ENCODE measurements around the gene PLS1.
"Not testable (repeated sequence)": the region's sequence is repeated elsewhere in the genome, so short reads cannot be mapped to it uniquely, and the experiment has no call there.

The PLS1 gene

GRCh38 chr3:142576792-142577191 is 19.4 kb upstream of the PLS1 start:
- no peak overlapping the region for H3K9ac ChIP-seq (ENCODE audit: low read length)
- peaks cover 30% of the 10 kb centered on the region for H3K4me1 ChIP-seq (ENCODE audit: control insufficient read depth, insufficient read depth, low read length)
- H3K27me3 ChIP-seq (replicated peaks; ENCODE audit: control insufficient read depth, insufficient read depth, low read length): no peaks in the 10 kb centered on the region
- H3K36me3 ChIP-seq (ENCODE audit: control insufficient read depth, insufficient read depth, low read length, severe bottlenecking): no peaks in the 10 kb centered on the region
- DNase-seq (ENCODE audit: low read depth): no peak
- peak overlapping the region; percentile 97 for H3K4me3 ChIP-seq (ENCODE audit: low read length)
- H3K9me3 ChIP-seq (ENCODE audit: control insufficient read depth, low read length): no peaks in the 10 kb centered on the region

- H3K9me3 ChIP-seq (ENCODE audit: control insufficient read depth, low read length): no peaks in the 10 kb centered on the region
- peaks cover 30% of the 10 kb centered on the region for H3K4me1 ChIP-seq (ENCODE audit: control insufficient read depth, insufficient read depth, low read length)
- H3K4me3 ChIP-seq (ENCODE audit: low read length): peak overlapping the region; percentile 97
- no peaks in the 10 kb centered on the region for H3K36me3 ChIP-seq (ENCODE audit: control insufficient read depth, insufficient read depth, low read length, severe bottlenecking)
- peak overlapping the region; percentile 94 for H3K9ac ChIP-seq (ENCODE audit: low read length)
- peak; percentile 63 for DNase-seq (ENCODE audit: low read depth)
- no peaks in the 10 kb centered on the region for H3K27me3 ChIP-seq (replicated peaks; ENCODE audit: control insufficient read depth, insufficient read depth, low read length)
Measured at GRCh38 chr3:142577696-142578328, 18.4 kb upstream of the PLS1 start.

- H3K9me3 ChIP-seq (ENCODE audit: control insufficient read depth, low read length): no peaks in the 10 kb centered on the region
- DNase-seq (ENCODE audit: low read depth): peak; percentile 99
- H3K9ac ChIP-seq (ENCODE audit: low read length): peak within 1 kb of the TSS; percentile 94
Measured at GRCh38 chr3:142578329-142579223, 17.6 kb upstream of the PLS1 start, which contains the start of gene ATR. ATR (minus strand) TSS chr3:142578733; CDS start chr3:142578704, 29 bp downstream.

GRCh38 chr3:142580061-142580423 is 16.2 kb upstream of the PLS1 start:
- Histone ChIP-seq H3K27me3 (replicated peaks; ENCODE audit: control insufficient read depth, insufficient read depth, low read length) (no peaks in the 10 kb centered on the region), H3K9me3 (ENCODE audit: control insufficient read depth, low read length) (no peaks in the 10 kb centered on the region), H3K36me3 (ENCODE audit: control insufficient read depth, insufficient read depth, low read length, severe bottlenecking) (no peaks in the 10 kb centered on the region), H3K9ac (ENCODE audit: low read length) (no peak overlapping the region), H3K4me3 (ENCODE audit: low read length) (no peak overlapping the region), H3K4me1 (ENCODE audit: control insufficient read depth, insufficient read depth, low read length) (peaks cover 30% of the 10 kb centered on the region)
- no peak for DNase-seq (ENCODE audit: low read depth)

More at GRCh38 chr3:142578329-142579223, 17.6 kb upstream of the PLS1 start, which contains the start of gene ATR:
- Histone ChIP-seq H3K27me3 (replicated peaks; ENCODE audit: control insufficient read depth, insufficient read depth, low read length) (no peaks in the 10 kb centered on the region), H3K4me3 (ENCODE audit: low read length) (peak within 1 kb of the TSS; percentile 97), H3K4me1 (ENCODE audit: control insufficient read depth, insufficient read depth, low read length) (peaks cover 30% of the 10 kb centered on the region), H3K36me3 (ENCODE audit: control insufficient read depth, insufficient read depth, low read length, severe bottlenecking) (no peaks in the 10 kb centered on the region)

- H3K9ac ChIP-seq (ENCODE audit: low read length); H3K36me3 ChIP-seq (ENCODE audit: control insufficient read depth, insufficient read depth, low read length, severe bottlenecking); DNase-seq (ENCODE audit: low read depth); H3K27me3 ChIP-seq (replicated peaks; ENCODE audit: control insufficient read depth, insufficient read depth, low read length); H3K4me3 ChIP-seq (ENCODE audit: low read length); H3K9me3 ChIP-seq (ENCODE audit: control insufficient read depth, low read length): not testable (repeated sequence)
- peaks cover 23% of the 10 kb centered on the region for H3K4me1 ChIP-seq (ENCODE audit: control insufficient read depth, insufficient read depth, low read length)
Measured at GRCh38 chr3:142581070-142581469, 15.1 kb upstream of the PLS1 start.

- peaks cover 7% of the 10 kb centered on the region for H3K4me1 ChIP-seq (ENCODE audit: control insufficient read depth, insufficient read depth, low read length)
- no peak overlapping the region for H3K9ac ChIP-seq (ENCODE audit: low read length)
- DNase-seq (ENCODE audit: low read depth): peak; percentile 94
- no peaks in the 10 kb centered on the region for H3K9me3 ChIP-seq (ENCODE audit: control insufficient read depth, low read length)
- H3K4me3 ChIP-seq (ENCODE audit: low read length): no peak overlapping the region
- no peaks in the 10 kb centered on the region for H3K27me3 ChIP-seq (replicated peaks; ENCODE audit: control insufficient read depth, insufficient read depth, low read length)
- H3K36me3 ChIP-seq (ENCODE audit: control insufficient read depth, insufficient read depth, low read length, severe bottlenecking): no peaks in the 10 kb centered on the region
Measured at GRCh38 chr3:142586803-142587406, 9.3 kb upstream of the PLS1 start.

GRCh38 chr3:142588703-142589102 is 7.5 kb upstream of the PLS1 start:
- Histone ChIP-seq H3K9me3 (ENCODE audit: control insufficient read depth, low read length) (no peaks in the 10 kb centered on the region), H3K4me1 (ENCODE audit: control insufficient read depth, insufficient read depth, low read length) (peaks cover 7% of the 10 kb centered on the region), H3K36me3 (ENCODE audit: control insufficient read depth, insufficient read depth, low read length, severe bottlenecking) (no peaks in the 10 kb centered on the region), H3K27me3 (replicated peaks; ENCODE audit: control insufficient read depth, insufficient read depth, low read length) (no peaks in the 10 kb centered on the region), H3K9ac (ENCODE audit: low read length) (no peak overlapping the region), H3K4me3 (ENCODE audit: low read length) (no peak overlapping the region)
- DNase-seq (ENCODE audit: low read depth): no peak

GRCh38 chr3:142592268-142592667 is 3.9 kb upstream of the PLS1 start:
- H3K9me3 ChIP-seq (ENCODE audit: control insufficient read depth, low read length); H3K27me3 ChIP-seq (replicated peaks; ENCODE audit: control insufficient read depth, insufficient read depth, low read length); H3K9ac ChIP-seq (ENCODE audit: low read length); H3K4me1 ChIP-seq (ENCODE audit: control insufficient read depth, insufficient read depth, low read length); H3K36me3 ChIP-seq (ENCODE audit: control insufficient read depth, insufficient read depth, low read length, severe bottlenecking); DNase-seq (ENCODE audit: low read depth); H3K4me3 ChIP-seq (ENCODE audit: low read length): not testable (repeated sequence)

- H3K9ac ChIP-seq (ENCODE audit: low read length): no peak overlapping the region
- no peaks in the 10 kb centered on the region for H3K36me3 ChIP-seq (ENCODE audit: control insufficient read depth, insufficient read depth, low read length, severe bottlenecking)
- no peak for DNase-seq (ENCODE audit: low read depth)
- peaks cover 8% of the 10 kb centered on the region for H3K4me1 ChIP-seq (ENCODE audit: control insufficient read depth, insufficient read depth, low read length)
- H3K9me3 ChIP-seq (ENCODE audit: control insufficient read depth, low read length): no peaks in the 10 kb centered on the region
- H3K27me3 ChIP-seq (replicated peaks; ENCODE audit: control insufficient read depth, insufficient read depth, low read length): no peaks in the 10 kb centered on the region
- H3K4me3 ChIP-seq (ENCODE audit: low read length): no peak overlapping the region
Measured at GRCh38 chr3:142595141-142595540, 1.1 kb upstream of the PLS1 start.

GRCh38 chr3:142595581-142595950 is 627 bp upstream of the PLS1 start:
- H3K9me3 ChIP-seq (ENCODE audit: control insufficient read depth, low read length): no peaks in the 10 kb centered on the region
- peak overlapping the region; percentile 92 for H3K4me3 ChIP-seq (ENCODE audit: low read length)
- peak; percentile 71 for DNase-seq (ENCODE audit: low read depth)
- H3K4me1 ChIP-seq (ENCODE audit: control insufficient read depth, insufficient read depth, low read length): peaks cover 8% of the 10 kb centered on the region
- peak overlapping the region; percentile 45 for H3K9ac ChIP-seq (ENCODE audit: low read length)
- H3K27me3 ChIP-seq (replicated peaks; ENCODE audit: control insufficient read depth, insufficient read depth, low read length): no peaks in the 10 kb centered on the region
- no peaks in the 10 kb centered on the region for H3K36me3 ChIP-seq (ENCODE audit: control insufficient read depth, insufficient read depth, low read length, severe bottlenecking)

GRCh38 chr3:142596726-142597088 is 514 bp downstream of the PLS1 start:
- no peaks in the 10 kb centered on the region for H3K9me3 ChIP-seq (ENCODE audit: control insufficient read depth, low read length)
- peak overlapping the region; percentile 45 for H3K9ac ChIP-seq (ENCODE audit: low read length)
- DNase-seq (ENCODE audit: low read depth): no peak
- peaks cover 8% of the 10 kb centered on the region for H3K4me1 ChIP-seq (ENCODE audit: control insufficient read depth, insufficient read depth, low read length)
- H3K27me3 ChIP-seq (replicated peaks; ENCODE audit: control insufficient read depth, insufficient read depth, low read length): no peaks in the 10 kb centered on the region
- H3K4me3 ChIP-seq (ENCODE audit: low read length): peak overlapping the region; percentile 92
- no peaks in the 10 kb centered on the region for H3K36me3 ChIP-seq (ENCODE audit: control insufficient read depth, insufficient read depth, low read length, severe bottlenecking)

All from adipocyte (in vitro differentiated cells).